Trophoblast cell (in vitro differentiated cells and primary cell): ENCODE results near the gene ZNF502. TPM values are rescaled to one million over a fixed set of nuclear protein-coding genes. Genes with fewer than 3 reads are reported as not detected.

Source experiments
- DNase-seq, 2 donors: peaks; one replicate each; pipeline ENCODE4 v3.0.0-alpha.2; 2016
- H2AFZ ChIP-seq: 2 replicates; pipeline ENCODE4 v1.6.1; 2013; ENCODE audit warnings: low read length, moderate library complexity, mild to moderate bottlenecking; ENCODE audit not compliant: insufficient read depth, poor library complexity
- H2AK5ac ChIP-seq: 2 replicates; pipeline ENCODE4 v1.6.1; 2013; ENCODE audit warnings: mild to moderate bottlenecking, low read length
- H2BK120ac ChIP-seq: 2 replicates; pipeline ENCODE4 v1.6.1; 2013; ENCODE audit warnings: low read length, mild to moderate bottlenecking, moderate library complexity; ENCODE audit not compliant: insufficient read depth, poor library complexity
- H2BK12ac ChIP-seq: 2 replicates; pipeline ENCODE4 v1.6.1; 2013; ENCODE audit warnings: mild to moderate bottlenecking, low read length, moderate library complexity
- H2BK5ac ChIP-seq: 2 replicates; pipeline ENCODE4 v1.6.1; 2013; ENCODE audit warnings: low read length, low read depth, moderate library complexity, mild to moderate bottlenecking; ENCODE audit not compliant: poor library complexity
- H3K14ac ChIP-seq: 2 replicates; pipeline ENCODE4 v1.6.1; 2013; ENCODE audit warnings: mild to moderate bottlenecking, low read length
- H3K18ac ChIP-seq: 2 replicates; pipeline ENCODE4 v1.6.1; 2013; ENCODE audit warnings: mild to moderate bottlenecking, low read length
- H3K23ac ChIP-seq: 2 replicates; pipeline ENCODE4 v1.6.1; 2013; ENCODE audit warnings: low read length
- H3K27ac ChIP-seq: 2 replicates; pipeline ENCODE4 v1.5.1; 2013; ENCODE audit warnings: low read depth, mild to moderate bottlenecking, inconsistent platforms, low read length, moderate library complexity
- H3K27me3 ChIP-seq: 2 replicates; pipeline ENCODE4 v1.6.1; 2013; ENCODE audit warnings: inconsistent platforms, mild to moderate bottlenecking, low read length, moderate library complexity; ENCODE audit not compliant: insufficient read depth
- H3K36me3 ChIP-seq, 2 experiments: 1 replicate in 1 of 2; 2 replicates in 1 of 2; pipeline ENCODE4 v1.6.1; 2013; ENCODE audit warnings: low read length in 2 of 2, mild to moderate bottlenecking in 2 of 2, moderate library complexity in 1 of 2; ENCODE audit not compliant: insufficient read depth in 2 of 2, control insufficient read depth in 1 of 2
- H3K4ac ChIP-seq: 2 replicates; pipeline ENCODE4 v1.6.1; 2013; ENCODE audit warnings: low read depth, mild to moderate bottlenecking, low read length, moderate library complexity
- H3K4me1 ChIP-seq, 2 experiments: 1 replicate in 1 of 2; 2 replicates in 1 of 2; pipeline ENCODE4 v1.6.1; 2013; ENCODE audit warnings: low read length in 2 of 2, mild to moderate bottlenecking in 2 of 2, moderate library complexity in 1 of 2; ENCODE audit not compliant: insufficient read depth in 2 of 2, control insufficient read depth in 1 of 2
- H3K4me2 ChIP-seq: 2 replicates; pipeline ENCODE4 v1.6.1; 2013; ENCODE audit warnings: inconsistent platforms, mild to moderate bottlenecking, low read length, moderate library complexity
- H3K4me3 ChIP-seq: 2 replicates; pipeline ENCODE4 v1.5.1; 2013; ENCODE audit warnings: mild to moderate bottlenecking, low read depth, low read length, inconsistent platforms
- H3K79me1 ChIP-seq: one replicate; pipeline ENCODE4 v1.6.1; 2013; ENCODE audit warnings: low read length
- H3K79me2 ChIP-seq: 2 replicates; pipeline ENCODE4 v1.6.1; 2013; ENCODE audit warnings: low read length, mild to moderate bottlenecking; ENCODE audit not compliant: control insufficient read depth, insufficient read depth, poor library complexity
- H3K9ac ChIP-seq: 2 replicates; pipeline ENCODE4 v1.6.1; 2013; ENCODE audit warnings: mild to moderate bottlenecking, low read length
- H3K9me3 ChIP-seq: 2 replicates; pipeline ENCODE4 v1.6.1; 2013; ENCODE audit warnings: low read depth, mild to moderate bottlenecking, control low read depth, inconsistent platforms, low read length; ENCODE audit not compliant: insufficient read depth
- H4K12ac ChIP-seq: 2 replicates; pipeline ENCODE4 v1.6.1; 2013; ENCODE audit warnings: low read depth, mild to moderate bottlenecking, low read length, moderate library complexity
- H4K8ac ChIP-seq: 2 replicates; pipeline ENCODE4 v1.6.1; 2013; ENCODE audit warnings: low read depth, mild to moderate bottlenecking, low read length, moderate library complexity
- H4K91ac ChIP-seq: one replicate; pipeline ENCODE4 v1.6.1; 2013; ENCODE audit warnings: low read depth, mild to moderate bottlenecking, low read length, moderate library complexity
- WGBS: extraction: QIAGEN DNeasy Blood & Tissue Kit; methylation state at CpG from one replicate; pipeline ENCODE4 v1.1.7; 2013; ENCODE audit warnings: missing lambda C conversion rate; ENCODE audit not compliant: insufficient read length, insufficient coverage; ENCODE audit errors: extremely low coverage; 5-methylcytosine and 5-hydroxymethylcytosine counted together
- polyA plus RNA-seq: library from polyadenylated mRNA; stranded (reverse); fragments of 200-250 nt; gene quantifications from 2 replicates; pipeline ENCODE4 v1.2.3, GENCODE V29; 2013

ZNF502 gene
- 1.0 and 1.2 TPM in 2 replicates for polyA plus RNA-seq

DNA sequence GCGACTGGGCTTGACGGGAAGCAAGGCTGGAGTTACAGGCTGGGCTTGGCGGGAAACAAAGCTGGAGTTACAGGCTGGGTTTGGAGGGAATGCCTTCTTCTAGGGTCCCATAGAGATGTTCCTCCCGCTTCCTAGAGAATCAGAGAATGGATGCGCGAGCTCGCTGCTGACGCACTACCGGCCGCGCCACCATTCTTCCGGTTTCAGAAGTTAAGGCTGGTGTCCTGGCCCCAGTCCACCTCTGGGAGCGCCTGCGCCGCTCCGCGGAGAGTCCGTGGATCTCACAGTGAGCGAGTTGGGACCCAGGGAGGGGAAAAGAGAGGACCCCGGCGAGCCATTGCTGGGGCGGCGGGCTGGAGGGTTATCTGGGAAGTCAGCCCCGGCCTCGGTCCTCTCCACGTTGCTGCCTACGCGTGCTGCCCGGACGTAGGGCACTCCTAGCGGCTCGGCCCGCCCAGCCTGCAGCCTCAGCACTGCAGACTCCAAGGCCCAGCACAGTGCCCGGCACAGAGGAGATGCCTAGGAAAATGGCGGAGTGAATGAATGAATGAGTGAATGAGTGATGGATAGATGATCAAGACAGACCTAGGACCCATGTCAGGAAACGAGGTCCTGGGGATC, at the start of gene ZNF502:
TSS of gene ZNF502 (plus strand) at position 206 of the 621 bp plus-strand sequence. CDS start 7,602 bp downstream, outside the sequence.
- Histone ChIP-seq H3K4me2 (peak within 1 kb of the TSS; percentile 71), H3K9me3 (peaks cover 7% of the 10 kb centered on the region), H3K27ac (no peak within 1 kb of the TSS), H3K4me3 (peak within 1 kb of the TSS; percentile 90), H4K91ac (no peak within 1 kb of the TSS), H3K79me2 (no peaks in the 10 kb centered on the region), H2AFZ (peak within 1 kb of the TSS; percentile 98), H4K8ac (peak within 1 kb of the TSS; percentile 92), H2BK5ac (no peak within 1 kb of the TSS), H3K4ac (no peak within 1 kb of the TSS), H3K4me1 (peaks cover 0 to 2% of the 10 kb centered on the region in 2 experiments), H3K23ac (no peak within 1 kb of the TSS), H2BK12ac (no peak within 1 kb of the TSS), H4K12ac (peak within 1 kb of the TSS; percentile 61), H3K18ac (no peak within 1 kb of the TSS), H2AK5ac (no peak within 1 kb of the TSS), H3K79me1 (no peaks in the 10 kb centered on the region), H3K9ac (peak within 1 kb of the TSS; percentile 65), H3K36me3 (no peaks in the 10 kb centered on the region), H2BK120ac (no peak within 1 kb of the TSS), H3K27me3 (no peaks in the 10 kb centered on the region), H3K14ac (no peak within 1 kb of the TSS)
- peak; percentile 69 to 76 for DNase-seq
- no CpG with 5 or more reads among the region's 36 CpGs for WGBS

DNA sequence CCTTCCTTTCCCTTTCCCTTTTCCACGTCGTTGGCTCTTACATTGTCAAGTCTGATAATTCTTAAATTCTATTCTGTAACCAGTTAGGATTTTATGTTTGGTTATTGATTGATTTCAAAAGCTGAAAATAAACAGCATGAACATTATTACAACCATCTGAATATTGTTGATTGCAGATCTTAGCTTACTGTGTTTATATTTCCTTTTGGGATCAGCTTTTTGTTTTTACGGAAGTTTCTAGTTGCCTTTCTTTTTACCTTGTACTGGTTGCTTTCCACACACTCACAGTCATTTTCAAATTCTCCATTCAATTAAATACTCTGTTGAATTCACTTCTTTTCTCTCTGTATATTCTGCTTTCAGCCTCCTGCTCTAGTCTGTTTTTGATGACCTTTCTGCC, 47.3 kb upstream of the ZNF502 start:
- no peak overlapping the region for H4K8ac ChIP-seq
- H4K12ac ChIP-seq: no peak overlapping the region
- no peak overlapping the region for H3K14ac ChIP-seq
- no peak overlapping the region for H3K23ac ChIP-seq
- H3K27me3 ChIP-seq: no peaks in the 10 kb centered on the region
- peaks cover 4 to 10% of the 10 kb centered on the region in 2 experiments for H3K36me3 ChIP-seq
- H3K9ac ChIP-seq: no peak overlapping the region
- DNase-seq: no peak
- no peak overlapping the region for H3K4me3 ChIP-seq
- no peak overlapping the region for H3K4me2 ChIP-seq
- H3K18ac ChIP-seq: no peak overlapping the region
- no peaks in the 10 kb centered on the region for H3K79me1 ChIP-seq
- no CpG with 5 or more reads among the region's 3 CpGs for WGBS
- H3K79me2 ChIP-seq: no peaks in the 10 kb centered on the region
- no peak overlapping the region for H2BK120ac ChIP-seq
- no peak overlapping the region for H2BK5ac ChIP-seq
- H2AK5ac ChIP-seq: no peak overlapping the region
- no peak overlapping the region for H2AFZ ChIP-seq
- H4K91ac ChIP-seq: no peak overlapping the region
- no peak overlapping the region for H3K4ac ChIP-seq
- H3K27ac ChIP-seq: no peak overlapping the region
- no peaks in the 10 kb centered on the region for H3K9me3 ChIP-seq
- no peaks in the 10 kb centered on the region for H3K4me1 ChIP-seq
- no peak overlapping the region for H2BK12ac ChIP-seq

DNA sequence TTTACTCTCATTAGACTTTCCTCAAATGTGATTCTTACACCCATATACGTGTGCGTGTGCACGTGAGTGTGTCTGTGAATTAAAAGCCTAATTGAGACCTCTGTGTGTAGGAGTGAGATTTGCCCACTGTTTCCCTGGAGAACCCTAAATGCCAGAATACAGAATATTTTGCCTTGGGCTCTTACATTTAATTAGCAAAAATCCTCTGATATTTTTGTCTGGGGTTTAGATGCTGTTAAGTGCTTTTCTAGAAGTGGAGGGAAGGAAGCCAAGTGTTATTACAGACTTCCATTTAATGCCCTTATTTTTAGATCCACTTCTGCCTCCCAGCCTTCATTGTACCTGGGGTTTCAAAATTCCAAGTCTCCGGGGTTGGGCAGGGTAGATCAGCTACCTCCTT, 46.1 kb upstream of the ZNF502 start:
- no CpG with 5 or more reads among the region's 4 CpGs for WGBS
- Histone ChIP-seq H3K4ac (no peak overlapping the region), H3K36me3 (peaks cover 0 to 2% of the 10 kb centered on the region in 2 experiments), H3K79me1 (no peaks in the 10 kb centered on the region), H3K4me2 (no peak overlapping the region), H4K12ac (no peak overlapping the region), H3K18ac (no peak overlapping the region), H4K8ac (no peak overlapping the region), H3K9me3 (no peaks in the 10 kb centered on the region), H3K9ac (no peak overlapping the region), H3K27me3 (no peaks in the 10 kb centered on the region), H2AFZ (no peak overlapping the region), H2BK12ac (no peak overlapping the region), H3K4me3 (no peak overlapping the region), H2AK5ac (no peak overlapping the region), H2BK5ac (no peak overlapping the region), H3K23ac (no peak overlapping the region), H3K27ac (no peak overlapping the region), H2BK120ac (no peak overlapping the region), H3K4me1 (no peaks in the 10 kb centered on the region), H3K14ac (no peak overlapping the region), H3K79me2 (no peaks in the 10 kb centered on the region), H4K91ac (no peak overlapping the region)
- no peak for DNase-seq

DNA sequence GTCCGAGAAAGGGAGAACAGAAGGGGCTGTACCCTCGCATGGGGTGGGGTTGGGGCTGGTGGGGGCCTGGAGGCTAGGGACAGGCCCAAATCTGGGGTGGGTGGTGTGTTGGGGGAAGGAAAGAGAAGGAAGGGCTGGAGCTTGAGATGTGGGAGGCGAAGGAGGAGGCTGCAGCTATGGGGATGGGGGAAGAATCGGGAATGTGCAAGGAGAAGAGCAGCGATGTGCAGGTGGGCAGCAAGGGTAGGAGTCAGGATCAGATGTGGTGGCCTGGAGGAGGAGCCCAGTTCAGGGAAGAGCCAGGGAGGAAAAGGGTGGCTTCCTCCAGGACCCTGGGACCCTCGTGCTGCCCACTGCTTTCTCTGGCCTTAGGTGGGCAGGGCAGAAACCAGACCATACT, 42.7 kb upstream of the ZNF502 start:
- H3K4me1 ChIP-seq: peaks cover 2% of the 10 kb centered on the region in 2 experiments

More for the DNA sequence above, 42.7 kb upstream of the ZNF502 start:
- Histone ChIP-seq H4K12ac (no peak overlapping the region), H3K18ac (no peak overlapping the region), H3K36me3 (no peaks in the 10 kb centered on the region), H2AK5ac (no peak overlapping the region), H3K27me3 (no peaks in the 10 kb centered on the region), H2BK5ac (no peak overlapping the region), H2BK120ac (no peak overlapping the region), H3K79me2 (no peaks in the 10 kb centered on the region), H3K9me3 (peaks cover 8% of the 10 kb centered on the region), H3K79me1 (no peaks in the 10 kb centered on the region), H4K91ac (no peak overlapping the region), H3K4me2 (no peak overlapping the region), H4K8ac (no peak overlapping the region), H2BK12ac (no peak overlapping the region), H3K27ac (no peak overlapping the region), H3K4ac (no peak overlapping the region), H3K4me3 (no peak overlapping the region), H3K14ac (no peak overlapping the region), H2AFZ (no peak overlapping the region), H3K9ac (no peak overlapping the region), H3K23ac (no peak overlapping the region)
- DNase-seq: no peak
- no CpG with 5 or more reads among the region's 6 CpGs for WGBS
